Measurements from ENCODE around the gene IFTAP.
A peak's percentile ranks its signal among the peaks of the same experiment; 100 is the strongest.

IFTAP gene

GRCh38 chr11:36620246-36620645 is 25.9 kb downstream of the IFTAP start:
- TF ChIP-seq CTCF (IDR thresholded peaks at IDR 0.05; ENCODE audit: control insufficient read depth, extremely low read depth, insufficient read depth), result no peak
- DNase-seq (ENCODE audit: low read depth), result no peak
- no peak overlapping the region for H3K4me3 ChIP-seq (ENCODE audit: low read depth, low read length)

GRCh38 chr11:36622431-36623136 is 28.3 kb downstream of the IFTAP start:
- peak; percentile 74 for TF ChIP-seq CTCF (IDR thresholded peaks at IDR 0.05; ENCODE audit: control insufficient read depth, extremely low read depth, insufficient read depth)
- no peak overlapping the region for H3K4me3 ChIP-seq (ENCODE audit: low read depth, low read length)
- DNase-seq (ENCODE audit: low read depth), result no peak

GRCh38 chr11:36623494-36623893 is 29.2 kb downstream of the IFTAP start:
- DNase-seq (ENCODE audit: low read depth), result no peak
- no peak overlapping the region for H3K4me3 ChIP-seq (ENCODE audit: low read depth, low read length)
- no peak for TF ChIP-seq CTCF (IDR thresholded peaks at IDR 0.05; ENCODE audit: control insufficient read depth, extremely low read depth, insufficient read depth)

GRCh38 chr11:36627006-36627405 is 32.7 kb downstream of the IFTAP start:
- TF ChIP-seq CTCF (IDR thresholded peaks at IDR 0.05; ENCODE audit: control insufficient read depth, extremely low read depth, insufficient read depth), result no peak
- H3K4me3 ChIP-seq (ENCODE audit: low read depth, low read length), result no peak overlapping the region
- DNase-seq (ENCODE audit: low read depth), result no peak

- no peak overlapping the region for H3K4me3 ChIP-seq (ENCODE audit: low read depth, low read length)
- DNase-seq (ENCODE audit: low read depth), result no peak
- no peak for TF ChIP-seq CTCF (IDR thresholded peaks at IDR 0.05; ENCODE audit: control insufficient read depth, extremely low read depth, insufficient read depth)
Observed at GRCh38 chr11:36627471-36627870, 33.2 kb downstream of the IFTAP start.

GRCh38 chr11:36628141-36628540 is 33.8 kb downstream of the IFTAP start:
- H3K4me3 ChIP-seq (ENCODE audit: low read depth, low read length), result no peak overlapping the region
- DNase-seq (ENCODE audit: low read depth), result no peak
- no peak for TF ChIP-seq CTCF (IDR thresholded peaks at IDR 0.05; ENCODE audit: control insufficient read depth, extremely low read depth, insufficient read depth)

GRCh38 chr11:36628765-36629244 is 34.5 kb downstream of the IFTAP start:
- H3K4me3 ChIP-seq (ENCODE audit: low read depth, low read length), result no peak overlapping the region
- no peak for DNase-seq (ENCODE audit: low read depth)
- TF ChIP-seq CTCF (IDR thresholded peaks at IDR 0.05; ENCODE audit: control insufficient read depth, extremely low read depth, insufficient read depth), result no peak

Measured in LNCaP clone FGC (cell line).